K562 (cell line): ENCODE data around the gene ZNF140. TPM values are rescaled to one million over a fixed set of nuclear protein-coding genes. Genes with fewer than 3 reads are reported as not detected.

Experiments used
- TEAD4 ChIP-seq, 2 experiments: sonication (generic) in 1 of 2; formaldehyde crosslinking in 1 of 2; IDR thresholded peaks; 2 replicates each; pipeline versions ENCODE4 v1.6.1 to v1.8.0; 2012 to 2022; ENCODE audit warnings: borderline replicate concordance in 1 of 2, inconsistent platforms in 1 of 2, low read length in 1 of 2, mild to moderate bottlenecking in 1 of 2, missing genetic modification reagents in 1 of 2
- polyA plus RNA-seq, 8 experiments: library from polyadenylated mRNA; depleted of rRNA in 4 of 8; stranded (reverse) in 5 of 8; unstranded in 3 of 8; fragments of >200 nt; fragmentation: Nextera tagmentation in 2 of 8; fragmentation: Illumina TruSeq in 1 of 8; extraction: Ambion mirVana in 2 of 8; extraction: Trizol in 1 of 8; gene quantifications; 2 replicates each; pipeline versions ENCODE4 v1.2.1 to v1.2.3, GENCODE V29; 2011 to 2014; ENCODE audit warnings: inconsistent platforms in 1 of 8, missing spikeins in 1 of 8
- total RNA-seq, 7 experiments: library from RNA; depleted of rRNA in 6 of 7; stranded (reverse); fragments of >200 nt in 6 of 7; fragmentation: Illumina TruSeq in 2 of 7; extraction: Trizol in 2 of 7; gene quantifications; 2 replicates each; pipeline versions ENCODE4 v1.2.1 to v1.2.3, GENCODE V29; 2011 to 2021; ENCODE audit warnings: low replicate concordance in 1 of 7
- TF ChIP-seq, protein P1 (sequence below), 2 experiments: fragments of 450-650 bp; IDR thresholded peaks; 2 replicates each; pipeline ENCODE4 v1.6.1; 2016; ENCODE audit warnings: mild to moderate bottlenecking in 2 of 2, borderline replicate concordance in 1 of 2, low read depth in 1 of 2, moderate library complexity in 1 of 2

Gene ZNF140
- total and polyA plus RNA-seq, 9 of the 15 experiments (the other 6 are each of a cell fraction or from before 2014, with no cell fraction given), result 1.6 to 10.9 (median 5.3) TPM

- TF ChIP-seq, protein P1, sequence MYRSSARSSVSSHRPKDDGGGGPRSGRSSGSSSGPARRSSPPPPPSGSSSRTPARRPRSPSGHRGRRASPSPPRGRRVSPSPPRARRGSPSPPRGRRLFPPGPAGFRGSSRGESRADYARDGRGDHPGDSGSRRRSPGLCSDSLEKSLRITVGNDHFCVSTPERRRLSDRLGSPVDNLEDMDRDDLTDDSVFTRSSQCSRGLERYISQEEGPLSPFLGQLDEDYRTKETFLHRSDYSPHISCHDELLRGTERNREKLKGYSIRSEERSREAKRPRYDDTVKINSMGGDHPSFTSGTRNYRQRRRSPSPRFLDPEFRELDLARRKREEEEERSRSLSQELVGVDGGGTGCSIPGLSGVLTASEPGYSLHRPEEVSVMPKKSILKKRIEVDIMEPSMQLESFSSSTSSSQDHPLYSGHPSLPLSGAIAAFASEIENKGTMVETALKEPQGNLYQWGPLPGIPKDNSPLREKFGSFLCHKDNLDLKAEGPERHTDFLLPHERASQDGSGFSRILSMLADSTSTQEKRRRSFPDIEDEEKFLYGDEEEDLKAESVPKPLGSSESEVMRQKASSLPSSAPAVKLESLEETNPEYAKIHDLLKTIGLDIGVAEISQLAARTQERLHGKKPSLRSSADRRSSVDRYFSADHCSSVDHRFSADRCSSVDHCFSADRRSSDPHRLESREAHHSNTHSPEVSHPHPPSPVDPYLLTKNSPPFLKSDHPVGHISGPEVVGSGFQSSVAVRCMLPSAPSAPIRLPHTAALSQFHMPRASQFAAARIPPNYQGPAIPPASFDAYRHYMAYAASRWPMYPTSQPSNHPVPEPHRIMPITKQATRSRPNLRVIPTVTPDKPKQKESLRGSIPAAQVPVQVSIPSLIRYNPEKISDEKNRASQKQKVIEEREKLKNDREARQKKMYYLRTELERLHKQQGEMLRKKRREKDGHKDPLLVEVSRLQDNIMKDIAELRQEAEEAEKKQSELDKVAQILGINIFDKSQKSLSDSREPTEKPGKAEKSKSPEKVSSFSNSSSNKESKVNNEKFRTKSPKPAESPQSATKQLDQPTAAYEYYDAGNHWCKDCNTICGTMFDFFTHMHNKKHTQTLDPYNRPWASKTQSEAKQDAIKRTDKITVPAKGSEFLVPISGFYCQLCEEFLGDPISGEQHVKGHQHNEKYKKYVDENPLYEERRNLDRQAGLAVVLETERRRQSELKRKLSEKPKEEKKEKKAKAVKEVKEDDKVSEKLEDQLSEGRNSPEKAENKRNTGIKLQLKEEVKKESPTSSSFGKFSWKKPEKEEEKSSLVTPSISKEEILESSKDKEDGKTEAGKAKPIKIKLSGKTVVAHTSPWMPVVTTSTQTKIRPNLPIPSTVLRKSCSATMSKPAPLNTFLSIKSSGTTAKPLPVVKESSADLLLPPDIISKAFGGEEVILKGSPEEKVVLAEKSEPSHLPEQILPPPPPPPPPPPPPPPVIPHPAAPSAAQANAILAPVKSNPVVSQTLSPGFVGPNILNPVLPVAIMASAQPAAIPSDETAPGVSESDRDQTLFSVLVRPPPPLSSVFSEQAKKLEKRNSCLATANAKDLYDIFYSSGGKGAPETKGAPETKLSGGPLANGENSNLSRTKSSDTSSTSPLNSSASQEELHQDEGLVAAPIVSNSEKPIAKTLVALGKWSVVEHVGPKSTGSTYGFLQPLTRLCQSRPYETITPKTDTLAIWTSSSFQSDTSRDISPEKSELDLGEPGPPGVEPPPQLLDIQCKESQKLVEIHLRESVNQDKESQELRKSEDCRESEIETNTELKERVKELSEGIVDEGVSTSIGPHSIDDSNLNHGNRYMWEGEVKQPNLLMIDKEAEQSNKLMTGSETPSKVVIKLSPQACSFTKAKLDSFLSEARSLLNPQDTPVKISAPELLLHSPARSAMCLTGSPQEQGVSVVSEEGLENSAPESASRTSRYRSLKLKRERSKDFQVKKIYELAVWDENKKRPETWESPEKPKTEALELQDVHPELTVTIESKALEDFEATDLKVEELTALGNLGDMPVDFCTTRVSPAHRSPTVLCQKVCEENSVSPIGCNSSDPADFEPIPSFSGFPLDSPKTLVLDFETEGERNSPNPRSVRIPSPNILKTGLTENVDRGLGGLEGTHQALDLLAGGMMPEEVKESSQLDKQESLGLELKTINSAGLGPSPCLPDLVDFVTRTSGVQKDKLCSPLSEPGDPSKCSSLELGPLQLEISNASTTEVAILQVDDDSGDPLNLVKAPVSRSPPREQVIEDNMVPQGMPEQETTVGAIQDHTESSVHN (IDR thresholded peaks at IDR 0.05; ENCODE audit: borderline replicate concordance in 1 of 2, low read depth in 1 of 2), result 0 out of 4 replicates have a peak, but pooled peaks of 1 of the 2 experiments have one; percentile 23
- TF ChIP-seq TEAD4 (IDR thresholded peaks at IDR 0.05; ENCODE audit: low read length), result 0 out of 2 replicates have a peak, but pooled peaks have one; percentile 6
- no peak for TF ChIP-seq TEAD4 (CRISPR knock-in tag; IDR thresholded peaks at IDR 0.05; ENCODE audit: borderline replicate concordance)
- TF ChIP-seq, all 486 proteins: peak for 29
Observed at GRCh38 chr12:133130808-133131128, 50.0 kb downstream of the ZNF140 start (continued).
